ENCODE measurements around the gene OR6B1.

OR6B1 gene

GRCh38 chr7:144000020-144000419, at the start of gene OR6B1:
Gene OR6B1, plus strand, starts transcription at chr7:144000320. Its CDS starts 3,677 bp downstream, at chr7:144003997.
- no peak within 1 kb of the TSS for H3K9ac ChIP-seq (ENCODE audit: low read depth, low read length, poor library complexity, severe bottlenecking)
- no peaks in the 10 kb centered on the region for H3K9me3 ChIP-seq (ENCODE audit: insufficient read depth, low read depth, low read length)
- H4K20me1 ChIP-seq (ENCODE audit: insufficient read depth, low read length, poor library complexity, severe bottlenecking) = no peaks in the 10 kb centered on the region
- H3K4me3 ChIP-seq (ENCODE audit: low read length, poor library complexity, severe bottlenecking) = no peak within 1 kb of the TSS
- no peaks in the 10 kb centered on the region for H3K36me3 ChIP-seq (ENCODE audit: insufficient read depth, low read length)
- H3F3A ChIP-seq (ENCODE audit: low read depth) = no peaks in the 10 kb centered on the region
- no peaks in the 10 kb centered on the region for H3K9me2 ChIP-seq (replicated peaks; ENCODE audit: low read depth, low read length)
- no peak within 1 kb of the TSS for H3K4me2 ChIP-seq (ENCODE audit: low read depth, low read length, poor library complexity, severe bottlenecking)
- no peaks in the 10 kb centered on the region for H3K4me1 ChIP-seq (ENCODE audit: insufficient read depth, low read length, poor library complexity, severe bottlenecking)
- no peaks in the 10 kb centered on the region for H3K79me2 ChIP-seq (ENCODE audit: insufficient read depth, low read length)
- TF ChIP-seq EZH2phosphoT487 (IDR thresholded peaks at IDR 0.05; ENCODE audit: borderline replicate concordance) (no peak), CTCF (conservative IDR thresholded peaks at IDR 0.05; ENCODE audit: low read length) (no peak)
- H2AFZ ChIP-seq (ENCODE audit: low read length) = no peak within 1 kb of the TSS
- H3K27me3 ChIP-seq (ENCODE audit: insufficient read depth, low read length, poor library complexity, severe bottlenecking) = no peaks in the 10 kb centered on the region

- no peaks in the 10 kb centered on the region for H3K9me2 ChIP-seq (replicated peaks; ENCODE audit: low read depth, low read length)
- H3K36me3 ChIP-seq (ENCODE audit: insufficient read depth, low read length) = no peaks in the 10 kb centered on the region
- TF ChIP-seq CTCF (conservative IDR thresholded peaks at IDR 0.05; ENCODE audit: low read length) = no peak
- no peak for TF ChIP-seq EZH2phosphoT487 (IDR thresholded peaks at IDR 0.05; ENCODE audit: borderline replicate concordance)
Observed at GRCh38 chr7:143953421-143953820, 46.7 kb upstream of the OR6B1 start.

GRCh38 chr7:143954135-143954534, 46.0 kb upstream of the OR6B1 start:
- Histone ChIP-seq H3K9me3 (ENCODE audit: insufficient read depth, low read depth, low read length) (no peaks in the 10 kb centered on the region), H3K27me3 (ENCODE audit: insufficient read depth, low read length, poor library complexity, severe bottlenecking) (no peaks in the 10 kb centered on the region), H4K20me1 (ENCODE audit: insufficient read depth, low read length, poor library complexity, severe bottlenecking) (no peaks in the 10 kb centered on the region), H3K4me2 (ENCODE audit: low read depth, low read length, poor library complexity, severe bottlenecking) (no peak overlapping the region), H2AFZ (ENCODE audit: low read length) (no peak overlapping the region), H3K9me2 (replicated peaks; ENCODE audit: low read depth, low read length) (no peaks in the 10 kb centered on the region), H3K4me3 (ENCODE audit: low read length, poor library complexity, severe bottlenecking) (no peak overlapping the region), H3K4me1 (ENCODE audit: insufficient read depth, low read length, poor library complexity, severe bottlenecking) (no peaks in the 10 kb centered on the region), H3K79me2 (ENCODE audit: insufficient read depth, low read length) (no peaks in the 10 kb centered on the region), H3K36me3 (ENCODE audit: insufficient read depth, low read length) (no peaks in the 10 kb centered on the region), H3K9ac (ENCODE audit: low read depth, low read length, poor library complexity, severe bottlenecking) (no peak overlapping the region), H3F3A (ENCODE audit: low read depth) (no peaks in the 10 kb centered on the region)
- no peak for TF ChIP-seq EZH2phosphoT487 (IDR thresholded peaks at IDR 0.05; ENCODE audit: borderline replicate concordance)
- no peak for TF ChIP-seq CTCF (conservative IDR thresholded peaks at IDR 0.05; ENCODE audit: low read length)

More at GRCh38 chr7:143953421-143953820, 46.7 kb upstream of the OR6B1 start:
- Histone ChIP-seq H3K4me3 (ENCODE audit: low read length, poor library complexity, severe bottlenecking) (no peak overlapping the region), H3K27me3 (ENCODE audit: insufficient read depth, low read length, poor library complexity, severe bottlenecking) (no peaks in the 10 kb centered on the region), H3K4me2 (ENCODE audit: low read depth, low read length, poor library complexity, severe bottlenecking) (no peak overlapping the region), H3K4me1 (ENCODE audit: insufficient read depth, low read length, poor library complexity, severe bottlenecking) (no peaks in the 10 kb centered on the region), H4K20me1 (ENCODE audit: insufficient read depth, low read length, poor library complexity, severe bottlenecking) (no peaks in the 10 kb centered on the region), H3F3A (ENCODE audit: low read depth) (no peaks in the 10 kb centered on the region), H3K9me3 (ENCODE audit: insufficient read depth, low read depth, low read length) (no peaks in the 10 kb centered on the region), H3K79me2 (ENCODE audit: insufficient read depth, low read length) (no peaks in the 10 kb centered on the region), H2AFZ (ENCODE audit: low read length) (no peak overlapping the region), H3K9ac (ENCODE audit: low read depth, low read length, poor library complexity, severe bottlenecking) (no peak overlapping the region)
